ENCODE results near the gene UVRAG.

Gene UVRAG

GRCh38 chr11:76176463-76176862 is 361.5 kb downstream of the UVRAG start:
- no peak for DNase-seq

DNA sequence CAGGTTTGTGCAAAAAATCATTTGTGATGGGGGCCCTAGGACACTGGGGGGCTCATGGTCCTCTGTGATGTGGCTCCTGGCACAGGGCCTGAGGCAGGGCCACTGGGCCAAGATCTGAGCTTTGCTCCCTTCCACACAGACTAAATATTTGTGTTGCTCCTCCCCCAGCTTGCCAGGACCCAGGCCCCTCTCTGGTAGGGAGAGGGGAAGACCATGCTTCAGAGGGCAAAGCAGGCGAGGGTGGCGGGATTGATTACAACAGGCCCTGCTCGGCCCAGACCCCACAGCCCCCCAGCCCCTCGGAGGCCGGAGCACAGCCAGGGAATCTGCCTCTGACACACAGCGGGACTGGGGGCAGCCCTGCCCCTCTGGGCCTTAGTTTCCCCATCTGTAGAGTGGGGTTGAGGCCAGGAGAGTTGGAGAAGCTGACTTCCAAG is 362.3 kb downstream of the UVRAG start:
- no peak for DNase-seq

- DNase-seq = no peak
Measured at GRCh38 chr11:76179147-76179546, 364.1 kb downstream of the UVRAG start.

GRCh38 chr11:76181371-76181770 is 366.4 kb downstream of the UVRAG start:
- no peak for DNase-seq

DNA sequence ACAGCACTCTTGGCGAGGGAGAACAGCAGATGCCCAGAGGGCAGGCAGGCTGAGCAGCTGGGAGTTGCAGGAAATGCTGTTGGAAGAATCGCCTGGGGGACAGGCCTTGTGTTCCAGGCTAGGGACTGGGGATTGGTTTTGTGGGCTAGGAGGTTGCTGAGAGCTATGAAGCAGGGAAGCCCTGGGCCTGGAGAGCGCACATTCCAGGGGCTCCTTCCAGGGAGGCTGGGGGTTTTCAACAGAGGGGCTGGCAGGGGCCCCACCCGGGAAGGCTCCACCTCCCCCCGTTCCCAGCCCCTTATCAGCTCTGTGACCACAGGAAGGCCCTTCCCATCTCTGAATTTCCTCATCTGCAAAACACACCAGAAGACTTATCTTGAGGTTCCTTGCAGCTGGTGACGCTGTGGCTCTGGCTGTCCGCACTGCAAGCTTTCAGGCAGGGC is 369.6 kb downstream of the UVRAG start:
- no peak for DNase-seq

- no peak for DNase-seq
Measured at GRCh38 chr11:76185511-76185910, 370.5 kb downstream of the UVRAG start.

GRCh38 chr11:76185931-76186401 is 371.0 kb downstream of the UVRAG start:
- DNase-seq = no peak

- DNase-seq = no peak
Measured at GRCh38 chr11:76186776-76187279, 371.8 kb downstream of the UVRAG start.

DNA sequence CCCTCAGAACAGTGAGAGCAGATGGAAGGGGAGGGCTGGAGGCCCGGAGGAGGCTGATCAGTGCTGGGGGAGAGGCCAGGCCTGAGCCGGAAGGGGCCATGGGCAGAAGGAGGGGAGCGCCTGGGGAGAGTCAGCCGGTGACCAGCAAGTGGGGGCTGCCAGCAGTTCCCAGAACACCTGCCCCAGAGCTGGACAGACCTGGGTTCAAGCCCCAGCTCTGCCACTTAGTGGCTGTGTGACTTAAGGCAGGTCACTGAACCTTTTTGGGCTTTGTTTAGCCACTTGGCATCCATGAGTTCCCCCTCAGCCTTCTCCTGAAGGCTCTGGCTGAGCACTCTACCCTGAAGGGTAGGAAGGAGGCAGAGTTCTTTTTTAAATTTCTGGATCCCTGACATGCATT is 373.9 kb downstream of the UVRAG start:
- no peak for DNase-seq

- no peak for DNase-seq
Measured at GRCh38 chr11:76189682-76190081, 374.7 kb downstream of the UVRAG start.

DNA sequence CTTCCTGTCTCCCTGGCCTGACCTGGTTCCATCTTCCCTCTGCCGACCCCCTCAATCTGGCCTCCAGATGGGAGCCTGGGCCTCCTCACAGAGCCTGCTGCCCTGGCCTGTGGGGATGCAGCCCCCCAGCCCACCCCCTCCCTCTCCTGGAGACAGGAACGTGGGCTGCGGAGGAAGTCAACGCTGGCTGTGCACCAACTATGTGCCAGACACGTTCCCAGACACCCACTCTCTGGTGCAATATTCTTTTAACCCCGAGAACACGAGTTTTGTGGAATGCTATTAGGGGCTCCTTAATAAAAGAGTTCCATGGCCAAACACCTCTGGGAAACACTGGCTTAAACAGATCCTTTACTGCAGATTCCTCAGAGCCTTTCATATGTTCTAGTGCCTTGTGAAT is 375.4 kb downstream of the UVRAG start:
- no peak for DNase-seq
